Adipocyte (in vitro differentiated cells): ENCODE results near the gene IRX4.

Experiments
- DNase-seq: peaks from one replicate; pipeline ENCODE4 v3.0.0-alpha.2; 2015; ENCODE audit warnings: low read depth
- H3K27me3 ChIP-seq: replicated peaks from 2 replicates; pipeline ENCODE4 v1.7.0; 2013; ENCODE audit warnings: mild to moderate bottlenecking, low read length, moderate library complexity; ENCODE audit not compliant: control insufficient read depth, insufficient read depth
- H3K36me3 ChIP-seq: 2 replicates; pipeline ENCODE4 v1.7.0; 2013; ENCODE audit warnings: low read length, mild to moderate bottlenecking, moderate library complexity; ENCODE audit not compliant: control insufficient read depth, insufficient read depth, severe bottlenecking
- H3K4me1 ChIP-seq: 2 replicates; pipeline ENCODE4 v1.7.0; 2013; ENCODE audit warnings: mild to moderate bottlenecking, low read length, moderate library complexity; ENCODE audit not compliant: control insufficient read depth, insufficient read depth
- H3K4me3 ChIP-seq: 2 replicates; pipeline ENCODE4 v1.7.0; 2013; ENCODE audit warnings: mild to moderate bottlenecking, low read length, moderate library complexity
- H3K9ac ChIP-seq: 2 replicates; pipeline ENCODE4 v1.7.0; 2013; ENCODE audit warnings: mild to moderate bottlenecking, low read length, moderate library complexity
- H3K9me3 ChIP-seq: 2 replicates; pipeline ENCODE4 v1.7.0; 2013; ENCODE audit warnings: mild to moderate bottlenecking, low read length, moderate library complexity; ENCODE audit not compliant: control insufficient read depth

The IRX4 gene

GRCh38 chr5:1897386-1897785 is 14.7 kb upstream of the IRX4 start:
- peaks cover 6% of the 10 kb centered on the region for H3K4me1 ChIP-seq
- H3K36me3 ChIP-seq: no peaks in the 10 kb centered on the region
- H3K4me3 ChIP-seq: no peak overlapping the region
- no peak for DNase-seq
- H3K9me3 ChIP-seq: peaks cover 5% of the 10 kb centered on the region
- H3K9ac ChIP-seq: no peak overlapping the region
- H3K27me3 ChIP-seq: peaks cover 54% of the 10 kb centered on the region

- H3K27me3 ChIP-seq: peaks cover 54% of the 10 kb centered on the region
- no peak for DNase-seq
- H3K4me1 ChIP-seq: peaks cover 6% of the 10 kb centered on the region
- peaks cover 5% of the 10 kb centered on the region for H3K9me3 ChIP-seq
- no peaks in the 10 kb centered on the region for H3K36me3 ChIP-seq
- no peak overlapping the region for H3K4me3 ChIP-seq
- no peak overlapping the region for H3K9ac ChIP-seq
Observed at GRCh38 chr5:1896602-1897376, 14.1 kb upstream of the IRX4 start.

- DNase-seq: no peak
- Histone ChIP-seq H3K4me3 (no peak overlapping the region), H3K36me3 (no peaks in the 10 kb centered on the region), H3K4me1 (peaks cover 6% of the 10 kb centered on the region), H3K9ac (no peak overlapping the region), H3K27me3 (peaks cover 61% of the 10 kb centered on the region), H3K9me3 (no peaks in the 10 kb centered on the region)
Observed at GRCh38 chr5:1895739-1896420, 13.2 kb upstream of the IRX4 start.

- no peak overlapping the region for H3K4me3 ChIP-seq
- H3K27me3 ChIP-seq: peaks cover 68% of the 10 kb centered on the region
- no peaks in the 10 kb centered on the region for H3K9me3 ChIP-seq
- H3K9ac ChIP-seq: no peak overlapping the region
- no peaks in the 10 kb centered on the region for H3K36me3 ChIP-seq
- no peak for DNase-seq
- no peaks in the 10 kb centered on the region for H3K4me1 ChIP-seq
Observed at GRCh38 chr5:1894243-1894642, 11.5 kb upstream of the IRX4 start.

- no peaks in the 10 kb centered on the region for H3K9me3 ChIP-seq
- no peaks in the 10 kb centered on the region for H3K36me3 ChIP-seq
- DNase-seq: no peak
- no peak overlapping the region for H3K4me3 ChIP-seq
- peaks cover 64% of the 10 kb centered on the region for H3K27me3 ChIP-seq
- H3K4me1 ChIP-seq: no peaks in the 10 kb centered on the region
- H3K9ac ChIP-seq: no peak overlapping the region
Observed at GRCh38 chr5:1893754-1894153, 11.0 kb upstream of the IRX4 start.

GRCh38 chr5:1892685-1893445 is 10.1 kb upstream of the IRX4 start:
- Histone ChIP-seq H3K27me3 (peaks cover 61% of the 10 kb centered on the region), H3K36me3 (no peaks in the 10 kb centered on the region), H3K9ac (no peak overlapping the region), H3K9me3 (no peaks in the 10 kb centered on the region), H3K4me3 (no peak overlapping the region), H3K4me1 (no peaks in the 10 kb centered on the region)
- DNase-seq: no peak

GRCh38 chr5:1892211-1892610 is 9.5 kb upstream of the IRX4 start:
- no peak for DNase-seq
- no peaks in the 10 kb centered on the region for H3K4me1 ChIP-seq
- H3K27me3 ChIP-seq: peaks cover 54% of the 10 kb centered on the region
- no peaks in the 10 kb centered on the region for H3K36me3 ChIP-seq
- H3K4me3 ChIP-seq: no peak overlapping the region
- H3K9me3 ChIP-seq: no peaks in the 10 kb centered on the region
- H3K9ac ChIP-seq: no peak overlapping the region

GRCh38 chr5:1891391-1891790 is 8.7 kb upstream of the IRX4 start:
- H3K9me3 ChIP-seq: no peaks in the 10 kb centered on the region
- no peaks in the 10 kb centered on the region for H3K36me3 ChIP-seq
- peaks cover 46% of the 10 kb centered on the region for H3K27me3 ChIP-seq
- no peaks in the 10 kb centered on the region for H3K4me1 ChIP-seq
- DNase-seq: no peak
- H3K9ac ChIP-seq: no peak overlapping the region
- no peak overlapping the region for H3K4me3 ChIP-seq

GRCh38 chr5:1890296-1890695 is 7.6 kb upstream of the IRX4 start:
- DNase-seq: no peak
- no peak overlapping the region for H3K4me3 ChIP-seq
- H3K9me3 ChIP-seq: no peaks in the 10 kb centered on the region
- no peaks in the 10 kb centered on the region for H3K36me3 ChIP-seq
- H3K27me3 ChIP-seq: peaks cover 46% of the 10 kb centered on the region
- H3K4me1 ChIP-seq: no peaks in the 10 kb centered on the region
- no peak overlapping the region for H3K9ac ChIP-seq

GRCh38 chr5:1889321-1890065 is 6.8 kb upstream of the IRX4 start:
- DNase-seq: no peak
- no peaks in the 10 kb centered on the region for H3K9me3 ChIP-seq
- no peak overlapping the region for H3K4me3 ChIP-seq
- H3K36me3 ChIP-seq: no peaks in the 10 kb centered on the region
- peaks cover 50% of the 10 kb centered on the region for H3K27me3 ChIP-seq
- no peaks in the 10 kb centered on the region for H3K4me1 ChIP-seq
- H3K9ac ChIP-seq: no peak overlapping the region
